Astrocyte (in vitro differentiated cells and primary cell): Measurements from ENCODE around the gene TEAD4.

Experiments
- CTCF ChIP-seq: IDR thresholded peaks from 2 replicates; pipeline ENCODE4 v1.5.1; 2011; ENCODE audit warnings: low read depth, mild to moderate bottlenecking, inconsistent platforms, low read length, moderate library complexity; ENCODE audit not compliant: insufficient read depth
- EZH2 ChIP-seq: IDR thresholded peaks from 2 replicates; pipeline ENCODE4 v1.6.1; 2012; ENCODE audit warnings: mild to moderate bottlenecking, low read length, inconsistent platforms; ENCODE audit not compliant: insufficient read depth

- TF ChIP-seq CTCF (no peak), EZH2 (no peak)
Observed at GRCh38 chr12:3084742-3085141, 125.5 kb downstream of the TEAD4 start.
